ENCODE data around the gene STIL.
"Not testable (repeated sequence)": the region's sequence is repeated elsewhere in the genome, so short reads cannot be mapped to it uniquely, and the experiment has no call there.

GRCh38 chr1:47288116-47288515, 25.8 kb downstream of the STIL start:
- TF ChIP-seq SP1 (CRISPR knock-in tag; conservative IDR thresholded peaks at IDR 0.05); ZNF512 (CRISPR knock-in tag; IDR thresholded peaks at IDR 0.05; ENCODE audit: borderline replicate concordance); MYBL2 (CRISPR knock-in tag; IDR thresholded peaks at IDR 0.05); CREB1 (CRISPR knock-in tag; IDR thresholded peaks at IDR 0.05); PREB (CRISPR knock-in tag; IDR thresholded peaks at IDR 0.05; ENCODE audit: borderline replicate concordance); SMAD3 (CRISPR knock-in tag; IDR thresholded peaks at IDR 0.05; ENCODE audit: borderline replicate concordance): not testable (repeated sequence)
- TF ChIP-seq, protein P1, sequence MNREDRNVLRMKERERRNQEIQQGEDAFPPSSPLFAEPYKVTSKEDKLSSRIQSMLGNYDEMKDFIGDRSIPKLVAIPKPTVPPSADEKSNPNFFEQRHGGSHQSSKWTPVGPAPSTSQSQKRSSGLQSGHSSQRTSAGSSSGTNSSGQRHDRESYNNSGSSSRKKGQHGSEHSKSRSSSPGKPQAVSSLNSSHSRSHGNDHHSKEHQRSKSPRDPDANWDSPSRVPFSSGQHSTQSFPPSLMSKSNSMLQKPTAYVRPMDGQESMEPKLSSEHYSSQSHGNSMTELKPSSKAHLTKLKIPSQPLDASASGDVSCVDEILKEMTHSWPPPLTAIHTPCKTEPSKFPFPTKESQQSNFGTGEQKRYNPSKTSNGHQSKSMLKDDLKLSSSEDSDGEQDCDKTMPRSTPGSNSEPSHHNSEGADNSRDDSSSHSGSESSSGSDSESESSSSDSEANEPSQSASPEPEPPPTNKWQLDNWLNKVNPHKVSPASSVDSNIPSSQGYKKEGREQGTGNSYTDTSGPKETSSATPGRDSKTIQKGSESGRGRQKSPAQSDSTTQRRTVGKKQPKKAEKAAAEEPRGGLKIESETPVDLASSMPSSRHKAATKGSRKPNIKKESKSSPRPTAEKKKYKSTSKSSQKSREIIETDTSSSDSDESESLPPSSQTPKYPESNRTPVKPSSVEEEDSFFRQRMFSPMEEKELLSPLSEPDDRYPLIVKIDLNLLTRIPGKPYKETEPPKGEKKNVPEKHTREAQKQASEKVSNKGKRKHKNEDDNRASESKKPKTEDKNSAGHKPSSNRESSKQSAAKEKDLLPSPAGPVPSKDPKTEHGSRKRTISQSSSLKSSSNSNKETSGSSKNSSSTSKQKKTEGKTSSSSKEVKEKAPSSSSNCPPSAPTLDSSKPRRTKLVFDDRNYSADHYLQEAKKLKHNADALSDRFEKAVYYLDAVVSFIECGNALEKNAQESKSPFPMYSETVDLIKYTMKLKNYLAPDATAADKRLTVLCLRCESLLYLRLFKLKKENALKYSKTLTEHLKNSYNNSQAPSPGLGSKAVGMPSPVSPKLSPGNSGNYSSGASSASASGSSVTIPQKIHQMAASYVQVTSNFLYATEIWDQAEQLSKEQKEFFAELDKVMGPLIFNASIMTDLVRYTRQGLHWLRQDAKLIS (CRISPR knock-in tag; IDR thresholded peaks at IDR 0.05; ENCODE audit: borderline replicate concordance): not testable (repeated sequence)
- TF ChIP-seq, protein P2, sequence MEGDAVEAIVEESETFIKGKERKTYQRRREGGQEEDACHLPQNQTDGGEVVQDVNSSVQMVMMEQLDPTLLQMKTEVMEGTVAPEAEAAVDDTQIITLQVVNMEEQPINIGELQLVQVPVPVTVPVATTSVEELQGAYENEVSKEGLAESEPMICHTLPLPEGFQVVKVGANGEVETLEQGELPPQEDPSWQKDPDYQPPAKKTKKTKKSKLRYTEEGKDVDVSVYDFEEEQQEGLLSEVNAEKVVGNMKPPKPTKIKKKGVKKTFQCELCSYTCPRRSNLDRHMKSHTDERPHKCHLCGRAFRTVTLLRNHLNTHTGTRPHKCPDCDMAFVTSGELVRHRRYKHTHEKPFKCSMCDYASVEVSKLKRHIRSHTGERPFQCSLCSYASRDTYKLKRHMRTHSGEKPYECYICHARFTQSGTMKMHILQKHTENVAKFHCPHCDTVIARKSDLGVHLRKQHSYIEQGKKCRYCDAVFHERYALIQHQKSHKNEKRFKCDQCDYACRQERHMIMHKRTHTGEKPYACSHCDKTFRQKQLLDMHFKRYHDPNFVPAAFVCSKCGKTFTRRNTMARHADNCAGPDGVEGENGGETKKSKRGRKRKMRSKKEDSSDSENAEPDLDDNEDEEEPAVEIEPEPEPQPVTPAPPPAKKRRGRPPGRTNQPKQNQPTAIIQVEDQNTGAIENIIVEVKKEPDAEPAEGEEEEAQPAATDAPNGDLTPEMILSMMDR (IDR thresholded peaks at IDR 0.05): not testable (repeated sequence)
